KOPT-K1 (cell line): ENCODE data around the gene SPTA1.
"Not testable (repeated sequence)": the region's sequence is repeated elsewhere in the genome, so short reads cannot be mapped to it uniquely, and the experiment has no call there.

Experiments used
- H3K27ac ChIP-seq: fragments of 200-600 bp; sonication (generic); 2 replicates; pipeline ENCODE4 v1.5.1; 2016; ENCODE audit warnings: antibody characterized with exemption, mild to moderate bottlenecking, low read depth, low read length; ENCODE audit not compliant: poor library complexity, severe bottlenecking
- H3K36me3 ChIP-seq: fragments of 200-600 bp; sonication (generic); 2 replicates; pipeline ENCODE4 v1.5.1; 2017; ENCODE audit warnings: antibody characterized with exemption, mild to moderate bottlenecking, low read length, moderate library complexity; ENCODE audit not compliant: insufficient read depth
- H3K9me3 ChIP-seq: fragments of 200-600 bp; sonication (generic); 2 replicates; pipeline ENCODE4 v1.5.1; 2017; ENCODE audit warnings: antibody characterized with exemption, low read length, mild to moderate bottlenecking; ENCODE audit not compliant: insufficient read depth, poor library complexity, severe bottlenecking

Gene SPTA1

GRCh38 chr1:158694596-158694995 is 8.1 kb upstream of the SPTA1 start:
- H3K36me3 ChIP-seq, result no peaks in the 10 kb centered on the region
- no peaks in the 10 kb centered on the region for H3K9me3 ChIP-seq
- no peak overlapping the region for H3K27ac ChIP-seq

- Histone ChIP-seq H3K36me3 (no peaks in the 10 kb centered on the region), H3K9me3 (no peaks in the 10 kb centered on the region), H3K27ac (no peak overlapping the region)
These were observed 5.8 kb upstream of the SPTA1 start for GRCh38 chr1:158692356-158692755.

- no peaks in the 10 kb centered on the region for H3K9me3 ChIP-seq
- H3K27ac ChIP-seq, result no peak overlapping the region
- no peaks in the 10 kb centered on the region for H3K36me3 ChIP-seq
These were observed 5.4 kb upstream of the SPTA1 start for GRCh38 chr1:158691907-158692306.

GRCh38 chr1:158691149-158691548 is 4.6 kb upstream of the SPTA1 start:
- not testable (repeated sequence) for H3K36me3 ChIP-seq, H3K27ac ChIP-seq, H3K9me3 ChIP-seq

GRCh38 chr1:158689875-158690274 is 3.4 kb upstream of the SPTA1 start:
- H3K36me3 ChIP-seq, result no peaks in the 10 kb centered on the region
- H3K27ac ChIP-seq, result no peak overlapping the region
- H3K9me3 ChIP-seq, result no peaks in the 10 kb centered on the region

GRCh38 chr1:158689110-158689509 is 2.6 kb upstream of the SPTA1 start:
- H3K27ac ChIP-seq, result no peak overlapping the region
- H3K36me3 ChIP-seq, result no peaks in the 10 kb centered on the region
- no peaks in the 10 kb centered on the region for H3K9me3 ChIP-seq

GRCh38 chr1:158688343-158688742 is 1.8 kb upstream of the SPTA1 start:
- not testable (repeated sequence) for H3K36me3 ChIP-seq, H3K9me3 ChIP-seq, H3K27ac ChIP-seq

- no peak overlapping the region for H3K27ac ChIP-seq
- H3K9me3 ChIP-seq, result no peaks in the 10 kb centered on the region
- H3K36me3 ChIP-seq, result no peaks in the 10 kb centered on the region
These were observed 522 bp upstream of the SPTA1 start for GRCh38 chr1:158687037-158687436.

GRCh38 chr1:158685085-158685484 is 1.4 kb downstream of the SPTA1 start:
- H3K9me3 ChIP-seq, result no peaks in the 10 kb centered on the region
- no peaks in the 10 kb centered on the region for H3K36me3 ChIP-seq
- no peak overlapping the region for H3K27ac ChIP-seq

- Histone ChIP-seq H3K9me3 (no peaks in the 10 kb centered on the region), H3K36me3 (no peaks in the 10 kb centered on the region), H3K27ac (no peak overlapping the region)
These were observed 4.9 kb downstream of the SPTA1 start for GRCh38 chr1:158681606-158682005.

- Histone ChIP-seq H3K36me3 (no peaks in the 10 kb centered on the region), H3K27ac (no peak overlapping the region), H3K9me3 (no peaks in the 10 kb centered on the region)
These were observed 7.2 kb downstream of the SPTA1 start for GRCh38 chr1:158679289-158679688.

GRCh38 chr1:158675563-158676323 is 10.8 kb downstream of the SPTA1 start:
- no peak overlapping the region for H3K27ac ChIP-seq
- H3K9me3 ChIP-seq, result no peaks in the 10 kb centered on the region
- H3K36me3 ChIP-seq, result no peaks in the 10 kb centered on the region

- Histone ChIP-seq H3K9me3 (no peaks in the 10 kb centered on the region), H3K27ac (no peak overlapping the region), H3K36me3 (no peaks in the 10 kb centered on the region)
These were observed 12.2 kb downstream of the SPTA1 start for GRCh38 chr1:158674302-158674701.

GRCh38 chr1:158666037-158666436 is 20.5 kb downstream of the SPTA1 start:
- Histone ChIP-seq H3K27ac (no peak overlapping the region), H3K36me3 (no peaks in the 10 kb centered on the region), H3K9me3 (no peaks in the 10 kb centered on the region)

- H3K9me3 ChIP-seq, result no peaks in the 10 kb centered on the region
- H3K27ac ChIP-seq, result peak overlapping the region; percentile 88
- H3K36me3 ChIP-seq, result no peaks in the 10 kb centered on the region
These were observed 31.9 kb downstream of the SPTA1 start for GRCh38 chr1:158654571-158654970.

- H3K27ac ChIP-seq, result peak overlapping the region; percentile 88
- H3K9me3 ChIP-seq, result no peaks in the 10 kb centered on the region
- H3K36me3 ChIP-seq, result no peaks in the 10 kb centered on the region
These were observed 32.4 kb downstream of the SPTA1 start for GRCh38 chr1:158654086-158654485.
